HEK293 (cell line): Measurements from ENCODE around the gene KCNMA1.

Source experiments
- CTCF ChIA-PET: fragments of 350-600 bp; formaldehyde crosslinking; extraction: SDS; loops from one replicate; lab custom pipeline; 2021; ENCODE audit warnings: antibody characterized with exemption; lab: Yijun Ruan, JAX
- POLR2A ChIA-PET: fragments of 300-600 bp; formaldehyde crosslinking; extraction: SDS; loops from one replicate; lab custom pipeline; 2020; ENCODE audit warnings: antibody characterized with exemption, inconsistent platforms; lab: Yijun Ruan, JAX
- H3K27ac ChIP-seq: fragments of 200-500 bp; sonication (Bioruptor generic); 2 replicates; pipeline ENCODE4 v1.5.1; 2014; ENCODE audit warnings: low read depth, low read length, control low read depth, inconsistent platforms; ENCODE audit errors: extremely low read depth
- H3K36me3 ChIP-seq, 2 experiments: fragments of 200-500 bp in 1 of 2; sonication (Bioruptor generic) in 1 of 2; 1 replicate in 1 of 2; 2 replicates in 1 of 2; pipeline ENCODE4 v1.5.1; 2014 to 2017; ENCODE audit warnings: inconsistent platforms in 2 of 2, low read length in 2 of 2; ENCODE audit not compliant: control insufficient read depth in 2 of 2, insufficient read depth in 1 of 2
- H3K4me1 ChIP-seq: fragments of 200-500 bp; sonication (Bioruptor generic); 2 replicates; pipeline ENCODE4 v1.5.1; 2014; ENCODE audit warnings: mild to moderate bottlenecking, low read length, inconsistent platforms; ENCODE audit not compliant: control insufficient read depth, insufficient read depth
- H3K4me3 ChIP-seq: 2 replicates; pipeline ENCODE4 v1.5.1; 2011; ENCODE audit warnings: low read depth, mild to moderate bottlenecking, control low read depth, low read length, moderate library complexity
- H3K9me3 ChIP-seq: fragments of 200-500 bp; sonication (Bioruptor generic); 2 replicates; pipeline ENCODE4 v1.5.1; 2014; ENCODE audit warnings: low read depth, low read length, inconsistent platforms; ENCODE audit not compliant: control insufficient read depth, insufficient read depth
- GFI1B ChIP-seq: fragments of 450-650 bp; formaldehyde crosslinking; IDR thresholded peaks from 2 replicates; pipeline ENCODE4 v1.5.1; 2016; ENCODE audit warnings: missing biosample characterization, missing genetic modification characterization
- KLF10 ChIP-seq: fragments of 450-650 bp; IDR thresholded peaks from 2 replicates; pipeline ENCODE4 v1.5.1; 2018; ENCODE audit warnings: missing biosample characterization, mild to moderate bottlenecking, missing genetic modification characterization
- KLF16 ChIP-seq: fragments of 450-650 bp; formaldehyde crosslinking; IDR thresholded peaks from 2 replicates; pipeline ENCODE4 v1.5.1; 2017; ENCODE audit warnings: missing biosample characterization, missing genetic modification characterization
- RBAK ChIP-seq: fragments of 450-650 bp; formaldehyde crosslinking; IDR thresholded peaks from 2 replicates; pipeline ENCODE4 v1.5.1; 2016; ENCODE audit warnings: missing biosample characterization, missing genetic modification characterization
- SCRT1 ChIP-seq: fragments of 450-650 bp; formaldehyde crosslinking; IDR thresholded peaks from 2 replicates; pipeline ENCODE4 v1.5.1; 2016; ENCODE audit warnings: missing biosample characterization, missing genetic modification characterization, borderline replicate concordance
- ZNF112 ChIP-seq: fragments of 450-650 bp; formaldehyde crosslinking; IDR thresholded peaks from 2 replicates; pipeline ENCODE4 v1.5.0; 2017; ENCODE audit warnings: missing biosample characterization, missing genetic modification characterization
- ZNF132 ChIP-seq: fragments of 450-650 bp; formaldehyde crosslinking; IDR thresholded peaks from 2 replicates; pipeline ENCODE4 v1.5.1; 2017; ENCODE audit warnings: missing biosample characterization, missing genetic modification characterization, borderline replicate concordance
- ZNF19 ChIP-seq: fragments of 450-650 bp; formaldehyde crosslinking; IDR thresholded peaks from 2 replicates; pipeline ENCODE4; 2016; ENCODE audit warnings: missing biosample characterization, missing genetic modification characterization, low read depth
- ZNF221 ChIP-seq: fragments of 450-650 bp; formaldehyde crosslinking; IDR thresholded peaks from 2 replicates; pipeline ENCODE4 v1.5.1; 2017; ENCODE audit warnings: missing biosample characterization, missing genetic modification characterization, borderline replicate concordance
- ZNF223 ChIP-seq: fragments of 450-650 bp; formaldehyde crosslinking; IDR thresholded peaks from 2 replicates; pipeline ENCODE4 v1.5.1; 2016; ENCODE audit warnings: missing biosample characterization, missing genetic modification characterization
- ZNF341 ChIP-seq: fragments of 450-650 bp; formaldehyde crosslinking; IDR thresholded peaks from 2 replicates; pipeline ENCODE4; 2016; ENCODE audit warnings: low read depth, missing biosample characterization, missing genetic modification characterization
- ZNF391 ChIP-seq: fragments of 450-650 bp; formaldehyde crosslinking; IDR thresholded peaks from 2 replicates; pipeline ENCODE4 v1.5.1; 2016; ENCODE audit warnings: low read depth, missing biosample characterization, missing genetic modification characterization, borderline replicate concordance
- ZNF623 ChIP-seq: fragments of 450-650 bp; formaldehyde crosslinking; IDR thresholded peaks from 2 replicates; pipeline ENCODE4 v1.5.1; 2016; ENCODE audit warnings: missing biosample characterization, missing genetic modification characterization
- ZNF624 ChIP-seq: fragments of 450-650 bp; formaldehyde crosslinking; IDR thresholded peaks from 2 replicates; pipeline ENCODE4 v1.5.1; 2017; ENCODE audit warnings: missing biosample characterization, missing genetic modification characterization
- ZNF658 ChIP-seq: fragments of 450-650 bp; formaldehyde crosslinking; IDR thresholded peaks from 2 replicates; pipeline ENCODE4; 2016; ENCODE audit warnings: missing biosample characterization, missing genetic modification characterization
- ZNF777 ChIP-seq: fragments of 450-650 bp; formaldehyde crosslinking; IDR thresholded peaks from 2 replicates; pipeline ENCODE4 v1.5.1; 2017; ENCODE audit warnings: missing biosample characterization, missing genetic modification characterization, borderline replicate concordance
- ZNF792 ChIP-seq: fragments of 450-650 bp; formaldehyde crosslinking; IDR thresholded peaks from 2 replicates; pipeline ENCODE4 v1.5.1; 2016; ENCODE audit warnings: missing biosample characterization, missing genetic modification characterization
- ZNF837 ChIP-seq: fragments of 450-650 bp; formaldehyde crosslinking; IDR thresholded peaks from 2 replicates; pipeline ENCODE4 v1.5.1; 2016; ENCODE audit warnings: missing biosample characterization, missing genetic modification characterization
- TF ChIP-seq, protein P1 (sequence below): fragments of 450-650 bp; formaldehyde crosslinking; IDR thresholded peaks from 2 replicates; pipeline ENCODE4 v1.5.1; 2017; ENCODE audit warnings: missing biosample characterization, missing genetic modification characterization
- TF ChIP-seq, protein P2 (sequence below): fragments of 450-650 bp; formaldehyde crosslinking; conservative IDR thresholded peaks from 2 replicates; pipeline ENCODE4 v1.5.1; 2016; ENCODE audit warnings: low read depth, missing biosample characterization, missing genetic modification characterization
- TF ChIP-seq, protein P3 (sequence below): fragments of 450-650 bp; formaldehyde crosslinking; IDR thresholded peaks from 2 replicates; pipeline ENCODE4 v1.5.1; 2016; ENCODE audit warnings: missing biosample characterization, missing genetic modification characterization, borderline replicate concordance
- TF ChIP-seq, protein P4 (sequence below): IDR thresholded peaks from 2 replicates; pipeline ENCODE4 v1.6.1; 2011; ENCODE audit warnings: mild to moderate bottlenecking, low read depth, low read length, borderline replicate concordance

KCNMA1 gene

DNA sequence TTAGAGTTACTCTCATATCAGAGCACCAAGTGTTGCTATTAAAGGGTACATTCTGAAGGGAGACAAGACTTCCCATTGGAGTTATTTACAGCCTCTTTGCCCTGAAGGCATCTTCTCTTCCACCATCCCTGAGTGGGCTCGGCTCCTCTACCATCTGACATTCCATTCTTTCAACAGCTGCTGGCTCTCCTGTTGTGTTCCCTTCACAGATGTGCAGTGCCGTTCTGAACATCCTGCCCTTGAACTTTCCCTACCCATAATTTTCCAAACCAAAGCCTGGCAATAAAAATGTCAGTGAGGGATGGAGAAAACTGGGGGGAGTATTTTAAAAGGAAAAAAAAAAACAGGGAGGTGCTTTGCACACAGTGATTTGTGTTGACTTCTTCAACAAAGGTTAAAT is 392.9 kb downstream of the KCNMA1 start:
- TF ChIP-seq KLF16 (tag by site-specific recombination): no peak
- no peak for TF ChIP-seq ZNF391 (tag by site-specific recombination)
- TF ChIP-seq ZNF221: no peak
- TF ChIP-seq ZNF792: no peak
- Histone ChIP-seq H3K36me3 (no peaks in the 10 kb centered on the region), H3K9me3 (no peaks in the 10 kb centered on the region), H3K4me3 (no peak overlapping the region), H3K4me1 (peaks cover 21% of the 10 kb centered on the region), H3K27ac (no peak overlapping the region)
- ChIA-PET CTCF (interaction anchor here (0.9 to 1.7 kb wide), 4 partner anchors 8 to 397 kb away, joined by 3 to 4 read pairs (median 3); no protein-coding TSS in a partner anchor), POLR2A (no interaction called here)

DNA sequence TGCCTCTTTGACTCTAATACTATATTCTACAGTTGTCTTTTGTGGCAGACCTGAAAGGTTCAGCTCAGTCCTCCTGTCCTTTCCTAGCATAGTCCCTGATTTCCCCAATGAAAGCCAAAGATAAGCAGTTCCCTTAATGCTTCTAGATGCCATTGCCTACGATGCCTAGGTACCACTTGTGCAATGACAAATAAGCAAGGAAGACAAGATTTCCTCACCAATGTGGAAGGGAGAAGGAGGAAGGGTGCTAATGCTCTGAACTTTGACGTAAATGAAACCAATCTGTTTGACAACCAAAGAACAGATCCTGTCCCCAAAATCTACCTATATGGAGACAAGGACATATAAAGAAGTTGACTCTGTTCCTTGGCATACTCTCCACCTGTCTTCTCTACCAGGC is 393.3 kb downstream of the KCNMA1 start:
- H3K9me3 ChIP-seq: no peaks in the 10 kb centered on the region
- ChIA-PET CTCF (interaction anchor here (0.6 to 1.7 kb wide), 5 partner anchors 9 to 397 kb away, joined by 3 to 4 read pairs (median 3); no protein-coding TSS in a partner anchor), POLR2A (no interaction called here)
- peaks cover 21% of the 10 kb centered on the region for H3K4me1 ChIP-seq
- no peak overlapping the region for H3K4me3 ChIP-seq
- no peaks in the 10 kb centered on the region for H3K36me3 ChIP-seq
- TF ChIP-seq ZNF623 (tag by site-specific recombination) (no peak), ZNF792 (no peak), ZNF132 (no peak), ZNF223 (no peak), ZNF658 (tag by site-specific recombination) (no peak), ZNF837 (tag by site-specific recombination) (no peak), RBAK (tag by site-specific recombination) (no peak), GFI1B (tag by site-specific recombination) (no peak), ZNF777 (tag by site-specific recombination) (no peak), SCRT1 (tag by site-specific recombination) (no peak), ZNF624 (tag by site-specific recombination) (no peak), KLF10 (no peak), ZNF19 (no peak), ZNF112 (tag by site-specific recombination) (no peak), ZNF341 (tag by site-specific recombination) (no peak)
- TF ChIP-seq, protein P1, sequence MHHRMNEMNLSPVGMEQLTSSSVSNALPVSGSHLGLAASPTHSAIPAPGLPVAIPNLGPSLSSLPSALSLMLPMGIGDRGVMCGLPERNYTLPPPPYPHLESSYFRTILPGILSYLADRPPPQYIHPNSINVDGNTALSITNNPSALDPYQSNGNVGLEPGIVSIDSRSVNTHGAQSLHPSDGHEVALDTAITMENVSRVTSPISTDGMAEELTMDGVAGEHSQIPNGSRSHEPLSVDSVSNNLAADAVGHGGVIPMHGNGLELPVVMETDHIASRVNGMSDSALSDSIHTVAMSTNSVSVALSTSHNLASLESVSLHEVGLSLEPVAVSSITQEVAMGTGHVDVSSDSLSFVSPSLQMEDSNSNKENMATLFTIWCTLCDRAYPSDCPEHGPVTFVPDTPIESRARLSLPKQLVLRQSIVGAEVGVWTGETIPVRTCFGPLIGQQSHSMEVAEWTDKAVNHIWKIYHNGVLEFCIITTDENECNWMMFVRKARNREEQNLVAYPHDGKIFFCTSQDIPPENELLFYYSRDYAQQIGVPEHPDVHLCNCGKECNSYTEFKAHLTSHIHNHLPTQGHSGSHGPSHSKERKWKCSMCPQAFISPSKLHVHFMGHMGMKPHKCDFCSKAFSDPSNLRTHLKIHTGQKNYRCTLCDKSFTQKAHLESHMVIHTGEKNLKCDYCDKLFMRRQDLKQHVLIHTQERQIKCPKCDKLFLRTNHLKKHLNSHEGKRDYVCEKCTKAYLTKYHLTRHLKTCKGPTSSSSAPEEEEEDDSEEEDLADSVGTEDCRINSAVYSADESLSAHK: no peak
- TF ChIP-seq, protein P2, sequence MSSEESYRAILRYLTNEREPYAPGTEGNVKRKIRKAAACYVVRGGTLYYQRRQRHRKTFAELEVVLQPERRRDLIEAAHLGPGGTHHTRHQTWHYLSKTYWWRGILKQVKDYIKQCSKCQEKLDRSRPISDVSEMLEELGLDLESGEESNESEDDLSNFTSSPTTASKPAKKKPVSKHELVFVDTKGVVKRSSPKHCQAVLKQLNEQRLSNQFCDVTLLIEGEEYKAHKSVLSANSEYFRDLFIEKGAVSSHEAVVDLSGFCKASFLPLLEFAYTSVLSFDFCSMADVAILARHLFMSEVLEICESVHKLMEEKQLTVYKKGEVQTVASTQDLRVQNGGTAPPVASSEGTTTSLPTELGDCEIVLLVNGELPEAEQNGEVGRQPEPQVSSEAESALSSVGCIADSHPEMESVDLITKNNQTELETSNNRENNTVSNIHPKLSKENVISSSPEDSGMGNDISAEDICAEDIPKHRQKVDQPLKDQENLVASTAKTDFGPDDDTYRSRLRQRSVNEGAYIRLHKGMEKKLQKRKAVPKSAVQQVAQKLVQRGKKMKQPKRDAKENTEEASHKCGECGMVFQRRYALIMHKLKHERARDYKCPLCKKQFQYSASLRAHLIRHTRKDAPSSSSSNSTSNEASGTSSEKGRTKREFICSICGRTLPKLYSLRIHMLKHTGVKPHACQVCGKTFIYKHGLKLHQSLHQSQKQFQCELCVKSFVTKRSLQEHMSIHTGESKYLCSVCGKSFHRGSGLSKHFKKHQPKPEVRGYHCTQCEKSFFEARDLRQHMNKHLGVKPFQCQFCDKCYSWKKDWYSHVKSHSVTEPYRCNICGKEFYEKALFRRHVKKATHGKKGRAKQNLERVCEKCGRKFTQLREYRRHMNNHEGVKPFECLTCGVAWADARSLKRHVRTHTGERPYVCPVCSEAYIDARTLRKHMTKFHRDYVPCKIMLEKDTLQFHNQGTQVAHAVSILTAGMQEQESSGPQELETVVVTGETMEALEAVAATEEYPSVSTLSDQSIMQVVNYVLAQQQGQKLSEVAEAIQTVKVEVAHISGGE (tag by site-specific recombination): no peak
- TF ChIP-seq, protein P3, sequence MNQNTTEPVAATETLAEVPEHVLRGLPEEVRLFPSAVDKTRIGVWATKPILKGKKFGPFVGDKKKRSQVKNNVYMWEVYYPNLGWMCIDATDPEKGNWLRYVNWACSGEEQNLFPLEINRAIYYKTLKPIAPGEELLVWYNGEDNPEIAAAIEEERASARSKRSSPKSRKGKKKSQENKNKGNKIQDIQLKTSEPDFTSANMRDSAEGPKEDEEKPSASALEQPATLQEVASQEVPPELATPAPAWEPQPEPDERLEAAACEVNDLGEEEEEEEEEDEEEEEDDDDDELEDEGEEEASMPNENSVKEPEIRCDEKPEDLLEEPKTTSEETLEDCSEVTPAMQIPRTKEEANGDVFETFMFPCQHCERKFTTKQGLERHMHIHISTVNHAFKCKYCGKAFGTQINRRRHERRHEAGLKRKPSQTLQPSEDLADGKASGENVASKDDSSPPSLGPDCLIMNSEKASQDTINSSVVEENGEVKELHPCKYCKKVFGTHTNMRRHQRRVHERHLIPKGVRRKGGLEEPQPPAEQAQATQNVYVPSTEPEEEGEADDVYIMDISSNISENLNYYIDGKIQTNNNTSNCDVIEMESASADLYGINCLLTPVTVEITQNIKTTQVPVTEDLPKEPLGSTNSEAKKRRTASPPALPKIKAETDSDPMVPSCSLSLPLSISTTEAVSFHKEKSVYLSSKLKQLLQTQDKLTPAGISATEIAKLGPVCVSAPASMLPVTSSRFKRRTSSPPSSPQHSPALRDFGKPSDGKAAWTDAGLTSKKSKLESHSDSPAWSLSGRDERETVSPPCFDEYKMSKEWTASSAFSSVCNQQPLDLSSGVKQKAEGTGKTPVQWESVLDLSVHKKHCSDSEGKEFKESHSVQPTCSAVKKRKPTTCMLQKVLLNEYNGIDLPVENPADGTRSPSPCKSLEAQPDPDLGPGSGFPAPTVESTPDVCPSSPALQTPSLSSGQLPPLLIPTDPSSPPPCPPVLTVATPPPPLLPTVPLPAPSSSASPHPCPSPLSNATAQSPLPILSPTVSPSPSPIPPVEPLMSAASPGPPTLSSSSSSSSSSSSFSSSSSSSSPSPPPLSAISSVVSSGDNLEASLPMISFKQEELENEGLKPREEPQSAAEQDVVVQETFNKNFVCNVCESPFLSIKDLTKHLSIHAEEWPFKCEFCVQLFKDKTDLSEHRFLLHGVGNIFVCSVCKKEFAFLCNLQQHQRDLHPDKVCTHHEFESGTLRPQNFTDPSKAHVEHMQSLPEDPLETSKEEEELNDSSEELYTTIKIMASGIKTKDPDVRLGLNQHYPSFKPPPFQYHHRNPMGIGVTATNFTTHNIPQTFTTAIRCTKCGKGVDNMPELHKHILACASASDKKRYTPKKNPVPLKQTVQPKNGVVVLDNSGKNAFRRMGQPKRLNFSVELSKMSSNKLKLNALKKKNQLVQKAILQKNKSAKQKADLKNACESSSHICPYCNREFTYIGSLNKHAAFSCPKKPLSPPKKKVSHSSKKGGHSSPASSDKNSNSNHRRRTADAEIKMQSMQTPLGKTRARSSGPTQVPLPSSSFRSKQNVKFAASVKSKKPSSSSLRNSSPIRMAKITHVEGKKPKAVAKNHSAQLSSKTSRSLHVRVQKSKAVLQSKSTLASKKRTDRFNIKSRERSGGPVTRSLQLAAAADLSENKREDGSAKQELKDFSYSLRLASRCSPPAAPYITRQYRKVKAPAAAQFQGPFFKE (tag by site-specific recombination): no peak
- TF ChIP-seq, protein P4, sequence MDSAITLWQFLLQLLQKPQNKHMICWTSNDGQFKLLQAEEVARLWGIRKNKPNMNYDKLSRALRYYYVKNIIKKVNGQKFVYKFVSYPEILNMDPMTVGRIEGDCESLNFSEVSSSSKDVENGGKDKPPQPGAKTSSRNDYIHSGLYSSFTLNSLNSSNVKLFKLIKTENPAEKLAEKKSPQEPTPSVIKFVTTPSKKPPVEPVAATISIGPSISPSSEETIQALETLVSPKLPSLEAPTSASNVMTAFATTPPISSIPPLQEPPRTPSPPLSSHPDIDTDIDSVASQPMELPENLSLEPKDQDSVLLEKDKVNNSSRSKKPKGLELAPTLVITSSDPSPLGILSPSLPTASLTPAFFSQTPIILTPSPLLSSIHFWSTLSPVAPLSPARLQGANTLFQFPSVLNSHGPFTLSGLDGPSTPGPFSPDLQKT: no peak
- H3K27ac ChIP-seq: no peak overlapping the region
